Measurements from ENCODE around the gene CADM1. TPM values are rescaled to one million over a fixed set of nuclear protein-coding genes. Genes with fewer than 3 reads are reported as not detected.
A peak's percentile ranks its signal among the peaks of the same experiment; 100 is the strongest.

Gene CADM1
- total RNA-seq, 1 experiment from 2014 or later: 534 TPM

DNA sequence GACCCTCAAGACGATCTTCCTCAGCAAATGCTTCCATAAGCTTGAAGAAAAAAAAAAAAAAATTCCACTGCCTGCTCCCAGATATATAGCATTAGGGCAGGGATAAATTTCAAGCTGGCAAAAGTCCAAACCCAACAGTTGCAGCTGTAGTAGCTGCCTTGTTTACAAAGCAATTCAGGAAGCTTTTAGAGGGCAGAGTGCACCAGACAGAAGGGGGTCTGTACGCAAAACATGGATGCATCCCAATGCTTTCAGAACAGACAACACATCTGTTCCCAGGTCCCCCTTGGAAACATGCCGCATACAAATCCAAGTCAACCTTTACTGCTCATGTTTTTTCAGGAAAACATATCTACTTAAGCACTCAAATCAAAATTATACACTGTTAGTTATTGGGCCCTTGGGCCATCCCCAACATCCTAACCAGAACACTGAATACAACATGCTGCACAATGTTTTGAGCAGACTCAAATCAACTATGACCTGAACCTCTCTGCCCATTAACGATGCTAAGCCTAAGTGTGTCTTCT lies 94.5 kb downstream of the CADM1 start:
- TF ChIP-seq, protein P1, sequence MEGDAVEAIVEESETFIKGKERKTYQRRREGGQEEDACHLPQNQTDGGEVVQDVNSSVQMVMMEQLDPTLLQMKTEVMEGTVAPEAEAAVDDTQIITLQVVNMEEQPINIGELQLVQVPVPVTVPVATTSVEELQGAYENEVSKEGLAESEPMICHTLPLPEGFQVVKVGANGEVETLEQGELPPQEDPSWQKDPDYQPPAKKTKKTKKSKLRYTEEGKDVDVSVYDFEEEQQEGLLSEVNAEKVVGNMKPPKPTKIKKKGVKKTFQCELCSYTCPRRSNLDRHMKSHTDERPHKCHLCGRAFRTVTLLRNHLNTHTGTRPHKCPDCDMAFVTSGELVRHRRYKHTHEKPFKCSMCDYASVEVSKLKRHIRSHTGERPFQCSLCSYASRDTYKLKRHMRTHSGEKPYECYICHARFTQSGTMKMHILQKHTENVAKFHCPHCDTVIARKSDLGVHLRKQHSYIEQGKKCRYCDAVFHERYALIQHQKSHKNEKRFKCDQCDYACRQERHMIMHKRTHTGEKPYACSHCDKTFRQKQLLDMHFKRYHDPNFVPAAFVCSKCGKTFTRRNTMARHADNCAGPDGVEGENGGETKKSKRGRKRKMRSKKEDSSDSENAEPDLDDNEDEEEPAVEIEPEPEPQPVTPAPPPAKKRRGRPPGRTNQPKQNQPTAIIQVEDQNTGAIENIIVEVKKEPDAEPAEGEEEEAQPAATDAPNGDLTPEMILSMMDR (IDR thresholded peaks at IDR 0.05; ENCODE audit: insufficient read depth in 1 of 2, low read depth in 1 of 2, low read length in 1 of 2, severe bottlenecking in 1 of 2, unreplicated experiment in 1 of 2): no peak
- Mint-ChIP-seq H3K4me1 (ENCODE audit: low read depth, unreplicated experiment) (peaks cover 42% of the 10 kb centered on the region), H3K9me3 (ENCODE audit: unreplicated experiment) (no peaks in the 10 kb centered on the region), H3K4me3 (ENCODE audit: unreplicated experiment) (no peak overlapping the region), H3K36me3 (ENCODE audit: insufficient read depth, unreplicated experiment) (peaks cover 19% of the 10 kb centered on the region), H3K27me3 (ENCODE audit: insufficient read depth, unreplicated experiment) (no peaks in the 10 kb centered on the region), H3K27ac (ENCODE audit: unreplicated experiment) (peak overlapping the region; percentile 1)
- Histone ChIP-seq H3K27me3 (replicated peaks; ENCODE audit: control insufficient read depth, insufficient read depth, low read length) (no peaks in the 10 kb centered on the region), H3K36me3 (ENCODE audit: control insufficient read depth, insufficient read depth, low read length) (no peaks in the 10 kb centered on the region), H3K4me3 (ENCODE audit: low read depth, low read length) (no peak overlapping the region), H3K4me1 (peaks cover 43% of the 10 kb centered on the region), H3K9me3 (no peaks in the 10 kb centered on the region)
- no TSS peak for BruUV-seq (replicated peaks)
- DNase-seq: peak in 1 of 2 experiments; percentile 24
- POLR2A ChIA-PET: interaction anchor here (0.9 kb wide), 1 partner anchor 94 kb away, joined by 4 read pairs; the partner anchor contains the start of gene CADM1
- CTCF ChIA-PET: interaction anchor here (0.6 kb wide), 1 partner anchor 78 kb away, joined by 3 read pairs; no protein-coding TSS in a partner anchor
- intact Hi-C loops (cut with micrococcal nuclease; ENCODE audit: unreplicated experiment): loop anchor here (2.0 kb wide), 1 partner anchor 73 kb away; no protein-coding TSS in a partner anchor

GRCh38 chr11:115409116-115409670 lies 95.0 kb downstream of the CADM1 start:
- ChIA-PET CTCF (interaction anchor here (0.6 kb wide), 1 partner anchor 79 kb away, joined by 3 read pairs; no protein-coding TSS in a partner anchor), POLR2A (interaction anchor here (0.9 kb wide), 1 partner anchor 95 kb away, joined by 4 read pairs; the partner anchor contains the start of gene CADM1)
- no peak for DNase-seq
- TF ChIP-seq, protein P1 (IDR thresholded peaks at IDR 0.05; ENCODE audit: insufficient read depth in 1 of 2, low read depth in 1 of 2, low read length in 1 of 2, severe bottlenecking in 1 of 2, unreplicated experiment in 1 of 2): no peak
- H3K9me3 Mint-ChIP-seq (ENCODE audit: unreplicated experiment): no peaks in the 10 kb centered on the region
- peaks cover 42% of the 10 kb centered on the region for H3K4me1 ChIP-seq
- peaks cover 40% of the 10 kb centered on the region for H3K4me1 Mint-ChIP-seq (ENCODE audit: low read depth, unreplicated experiment)
- H3K36me3 ChIP-seq (ENCODE audit: control insufficient read depth, insufficient read depth, low read length): no peaks in the 10 kb centered on the region
- H3K4me3 ChIP-seq (ENCODE audit: low read depth, low read length): no peak overlapping the region
- H3K4me3 Mint-ChIP-seq (ENCODE audit: unreplicated experiment): peak overlapping the region; percentile 27
- no TSS peak for BruUV-seq (replicated peaks)
- intact Hi-C loops (cut with micrococcal nuclease; ENCODE audit: unreplicated experiment): loop anchor here (2.0 kb wide), 1 partner anchor 72 kb away; no protein-coding TSS in a partner anchor
- no peaks in the 10 kb centered on the region for H3K27me3 ChIP-seq (replicated peaks; ENCODE audit: control insufficient read depth, insufficient read depth, low read length)
- H3K27me3 Mint-ChIP-seq (ENCODE audit: insufficient read depth, unreplicated experiment): no peaks in the 10 kb centered on the region
- H3K36me3 Mint-ChIP-seq (ENCODE audit: insufficient read depth, unreplicated experiment): peaks cover 22% of the 10 kb centered on the region
- H3K9me3 ChIP-seq: no peaks in the 10 kb centered on the region
- peak overlapping the region; percentile 1 for H3K27ac Mint-ChIP-seq (ENCODE audit: unreplicated experiment)

GRCh38 chr11:115408036-115408921 lies 95.9 kb downstream of the CADM1 start:
- H3K4me3 ChIP-seq (ENCODE audit: low read depth, low read length): no peak overlapping the region
- POLR2A ChIA-PET: no interaction called here
- H3K4me3 Mint-ChIP-seq (ENCODE audit: unreplicated experiment): peak overlapping the region; percentile 27

More at GRCh38 chr11:115408036-115408921, 95.9 kb downstream of the CADM1 start:
- H3K4me1 Mint-ChIP-seq (ENCODE audit: low read depth, unreplicated experiment): peaks cover 31% of the 10 kb centered on the region
- H3K27ac Mint-ChIP-seq (ENCODE audit: unreplicated experiment): peak overlapping the region; percentile 1
- Histone ChIP-seq H3K36me3 (ENCODE audit: control insufficient read depth, insufficient read depth, low read length) (no peaks in the 10 kb centered on the region), H3K9me3 (no peaks in the 10 kb centered on the region), H3K27me3 (replicated peaks; ENCODE audit: control insufficient read depth, insufficient read depth, low read length) (no peaks in the 10 kb centered on the region), H3K4me1 (peaks cover 36% of the 10 kb centered on the region)
- no peak for DNase-seq
- CTCF ChIA-PET: no interaction called here
- H3K9me3 Mint-ChIP-seq (ENCODE audit: unreplicated experiment): no peaks in the 10 kb centered on the region
- peaks cover 23% of the 10 kb centered on the region for H3K36me3 Mint-ChIP-seq (ENCODE audit: insufficient read depth, unreplicated experiment)
- intact Hi-C loops (cut with micrococcal nuclease; ENCODE audit: unreplicated experiment): loop anchor here (2.0 kb wide), 1 partner anchor 71 kb away; no protein-coding TSS in a partner anchor
- no peaks in the 10 kb centered on the region for H3K27me3 Mint-ChIP-seq (ENCODE audit: insufficient read depth, unreplicated experiment)
- TF ChIP-seq, protein P1 (IDR thresholded peaks at IDR 0.05; ENCODE audit: insufficient read depth in 1 of 2, low read depth in 1 of 2, low read length in 1 of 2, severe bottlenecking in 1 of 2, unreplicated experiment in 1 of 2): no peak
- no TSS peak for BruUV-seq (replicated peaks)

All from Caco-2 (cell line).